ENCODE results near the gene RBPMS2. TPM values are rescaled to one million over a fixed set of nuclear protein-coding genes. Genes with fewer than 3 reads are reported as not detected.

The RBPMS2 gene
- total RNA-seq, 2 donors from 2014 or later: 0.26 to 0.33 TPM

- DNase-seq (no peak), ATAC-seq (no peak)
- no peaks in the 10 kb centered on the region for H3K9me3 ChIP-seq
- 71 to 86% methylated on average over 7 to 8 of the region's 8 CpGs for WGBS, 2 donors
- TF ChIP-seq CTCF (IDR thresholded peaks at IDR 0.05) (no peak), POLR2A (IDR thresholded peaks at IDR 0.05) (no peak)
- H3K4me1 ChIP-seq: no peaks in the 10 kb centered on the region
- H3K4me3 ChIP-seq: no peak overlapping the region
- intact Hi-C loops (cut with DNase I): no loop called here
- no peaks in the 10 kb centered on the region for H3K27me3 ChIP-seq
- H3K36me3 ChIP-seq (replicated peaks in 1 of 2; ENCODE audit: insufficient read depth in 1 of 2, low read depth in 2 of 2): no peaks in the 10 kb centered on the region
- no peak overlapping the region for H3K27ac ChIP-seq
These were observed 15.3 kb downstream of the RBPMS2 start for GRCh38 chr15:64760056-64760455.

- WGBS, 2 donors: 87 to 100% methylated on average over 1 to 10 of the region's 10 CpGs
- no peaks in the 10 kb centered on the region for H3K9me3 ChIP-seq
- intact Hi-C loops (cut with DNase I): no loop called here
- DNase-seq: no peak
- H3K4me3 ChIP-seq: no peak overlapping the region
- no peaks in the 10 kb centered on the region for H3K4me1 ChIP-seq
- TF ChIP-seq CTCF (IDR thresholded peaks at IDR 0.05) (no peak), POLR2A (IDR thresholded peaks at IDR 0.05) (no peak)
- no peaks in the 10 kb centered on the region for H3K36me3 ChIP-seq (replicated peaks in 1 of 2; ENCODE audit: insufficient read depth in 1 of 2, low read depth in 2 of 2)
- no peak overlapping the region for H3K27ac ChIP-seq
- ATAC-seq: no peak
- no peaks in the 10 kb centered on the region for H3K27me3 ChIP-seq
These were observed 19.9 kb downstream of the RBPMS2 start for GRCh38 chr15:64755427-64755940.

GRCh38 chr15:64754663-64755426 lies 20.5 kb downstream of the RBPMS2 start:
- intact Hi-C loops (cut with DNase I): no loop called here

GRCh38 chr15:64753480-64754185 lies 21.8 kb downstream of the RBPMS2 start:
- Histone ChIP-seq H3K9me3 (no peaks in the 10 kb centered on the region), H3K4me1 (no peaks in the 10 kb centered on the region), H3K36me3 (replicated peaks in 1 of 2; ENCODE audit: insufficient read depth in 1 of 2, low read depth in 2 of 2) (no peaks in the 10 kb centered on the region), H3K27ac (no peak overlapping the region), H3K27me3 (no peaks in the 10 kb centered on the region), H3K4me3 (no peak overlapping the region)
- ATAC-seq: no peak
- intact Hi-C loops (cut with DNase I): no loop called here
- 89 to 91% methylated on average over 12 to 16 of the region's 16 CpGs for WGBS, 2 donors
- TF ChIP-seq POLR2A (IDR thresholded peaks at IDR 0.05): no peak
- TF ChIP-seq CTCF (IDR thresholded peaks at IDR 0.05): no peak
- no peak for DNase-seq

More at GRCh38 chr15:64754663-64755426, 20.5 kb downstream of the RBPMS2 start:
- Histone ChIP-seq H3K4me1 (no peaks in the 10 kb centered on the region), H3K9me3 (no peaks in the 10 kb centered on the region), H3K36me3 (replicated peaks in 1 of 2; ENCODE audit: insufficient read depth in 1 of 2, low read depth in 2 of 2) (no peaks in the 10 kb centered on the region), H3K27ac (no peak overlapping the region), H3K4me3 (no peak overlapping the region), H3K27me3 (no peaks in the 10 kb centered on the region)
- TF ChIP-seq POLR2A (IDR thresholded peaks at IDR 0.05) (no peak), CTCF (IDR thresholded peaks at IDR 0.05) (no peak)
- no peak for DNase-seq
- ATAC-seq: no peak
- 72 to 82% methylated on average over 13 to 14 of the region's 14 CpGs for WGBS, 2 donors
